RPMI8226 (cell line): ENCODE results near the gene SOAT2.
A peak's percentile ranks its signal among the peaks of the same experiment; 100 is the strongest.
"Not testable (repeated sequence)": the region's sequence is repeated elsewhere in the genome, so short reads cannot be mapped to it uniquely, and the experiment has no call there.

Experiments
- DNase-seq: peaks from one replicate; pipeline ENCODE4 v3.0.0-alpha.2; 2015

SOAT2 gene

DNA sequence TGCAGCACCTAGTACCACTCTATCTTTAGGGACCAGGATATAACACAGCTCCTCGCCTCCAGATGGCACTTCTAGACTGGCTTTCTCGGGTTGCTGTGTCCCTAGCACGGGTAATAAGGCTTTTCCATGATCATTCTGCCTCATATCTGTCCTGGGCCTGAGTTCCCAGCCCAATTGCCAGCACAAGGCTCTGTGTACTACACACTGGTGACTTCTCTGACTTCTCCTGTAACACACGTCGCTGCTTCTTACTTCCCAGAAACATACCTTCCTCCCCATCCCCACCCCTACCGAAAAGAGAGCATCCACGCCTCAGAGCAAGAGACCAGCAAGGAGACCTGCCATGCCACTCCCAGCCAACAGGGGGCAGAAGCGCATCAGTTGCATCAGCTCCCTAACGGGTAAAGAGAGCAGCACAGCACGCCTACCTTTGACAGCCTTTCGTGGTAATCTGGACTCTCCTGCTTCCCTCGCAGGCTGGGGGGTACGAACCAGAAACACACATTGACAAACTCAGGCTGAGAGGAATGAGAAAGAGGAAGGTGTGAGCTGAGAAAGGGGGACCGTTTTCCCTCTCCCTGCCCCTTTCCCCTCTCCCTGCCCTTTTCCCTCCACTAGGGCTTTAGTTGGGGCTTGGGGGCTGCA lies 56.0 kb downstream of the SOAT2 start:
- peak; percentile 86 for DNase-seq

DNA sequence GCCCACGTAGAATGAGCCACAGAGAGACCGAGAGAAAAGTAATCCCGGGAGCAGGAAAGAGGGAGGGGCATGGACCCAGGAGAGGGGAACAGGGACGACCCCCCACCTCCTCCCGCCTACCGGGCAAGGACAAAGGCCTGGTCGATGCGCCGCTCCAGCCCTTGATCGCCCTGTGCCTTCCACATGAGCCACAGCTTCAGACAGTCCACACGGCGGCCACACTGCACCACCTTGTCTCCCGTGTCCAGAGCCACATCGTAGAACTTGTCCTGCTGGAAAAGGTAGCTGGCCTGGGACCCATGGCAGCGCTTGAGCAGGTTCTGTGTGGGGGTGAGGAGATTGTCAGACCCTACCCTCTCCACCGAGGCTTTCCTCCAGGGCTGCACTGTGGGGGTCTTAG lies 56.7 kb downstream of the SOAT2 start:
- no peak for DNase-seq

GRCh38 chr12:53160673-53161072 lies 57.4 kb downstream of the SOAT2 start:
- no peak for DNase-seq

GRCh38 chr12:53161119-53161911 lies 58.0 kb downstream of the SOAT2 start:
- DNase-seq, result no peak

GRCh38 chr12:53163008-53163407 lies 59.7 kb downstream of the SOAT2 start:
- DNase-seq, result not testable (repeated sequence)

- DNase-seq, result no peak
These were observed 63.6 kb downstream of the SOAT2 start for GRCh38 chr12:53166837-53167236.

DNA sequence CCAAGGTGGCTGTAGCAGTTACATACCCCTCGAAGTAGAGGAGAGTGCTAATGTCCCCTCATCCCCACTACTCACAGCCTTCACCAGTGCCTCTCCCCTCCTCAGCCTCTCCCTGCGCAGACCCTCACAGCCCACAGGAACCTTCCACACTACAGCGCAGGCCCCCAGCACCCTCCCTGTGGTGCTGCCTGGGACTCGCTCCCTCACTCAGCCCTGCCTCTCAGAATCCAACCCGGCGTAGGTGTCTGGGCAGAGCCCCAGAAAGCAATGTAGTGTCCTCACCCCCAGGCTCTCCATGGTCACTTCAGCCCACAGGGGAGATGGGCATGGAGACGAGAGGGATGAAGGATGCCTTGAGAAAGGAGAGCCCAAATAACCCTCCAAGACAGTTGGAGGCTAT lies 66.4 kb downstream of the SOAT2 start:
- DNase-seq, result no peak

- no peak for DNase-seq
These were observed 66.9 kb downstream of the SOAT2 start for GRCh38 chr12:53170215-53170614.

- no peak for DNase-seq
These were observed 67.8 kb downstream of the SOAT2 start for GRCh38 chr12:53170876-53171724.

DNA sequence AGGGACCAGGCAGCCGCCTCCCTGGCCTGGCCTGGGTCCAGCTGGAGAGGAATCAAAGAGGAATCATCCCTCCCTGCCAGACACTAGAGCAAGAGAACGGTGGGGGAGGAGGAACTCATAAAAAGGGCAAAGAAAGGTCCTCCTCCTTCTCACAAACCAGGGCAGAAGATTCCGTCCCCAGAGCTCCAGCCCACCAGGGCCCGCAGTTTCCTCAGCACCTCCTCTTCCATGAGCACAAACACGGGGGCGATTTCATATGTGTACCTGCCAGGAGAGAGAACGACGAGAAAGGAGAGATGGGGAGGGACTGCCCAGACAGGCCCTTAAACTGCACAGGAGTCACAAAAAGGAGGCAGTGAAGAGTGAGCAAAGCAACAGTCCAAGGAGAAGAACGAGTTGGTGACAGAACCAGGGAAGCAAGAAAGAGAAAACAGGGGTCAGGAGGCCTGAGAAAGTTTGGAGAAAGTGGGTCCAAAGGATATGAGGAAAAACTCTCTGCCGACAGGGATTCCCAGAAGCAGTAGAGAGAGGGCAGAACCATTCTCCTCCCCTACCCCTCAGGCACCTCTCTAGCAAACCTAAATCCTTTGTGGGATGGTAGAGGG lies 68.5 kb downstream of the SOAT2 start:
- no peak for DNase-seq

GRCh38 chr12:53172352-53172751 lies 69.1 kb downstream of the SOAT2 start:
- no peak for DNase-seq

- no peak for DNase-seq
These were observed 69.9 kb downstream of the SOAT2 start for GRCh38 chr12:53173085-53173715.
